IMR-90 (cell line): ENCODE measurements around the gene ZNF778. TPM values are rescaled to one million over a fixed set of nuclear protein-coding genes. Genes with fewer than 3 reads are reported as not detected.

Source experiments
- ATAC-seq: fragments of 200-7000 bp; cut with Tn5 transposase; 2 replicates; pipeline ENCODE4 v1.9.1; 2020; ENCODE audit warnings: low read depth, mild to moderate bottlenecking, moderate library complexity
- BruUV-seq: library from RNA; stranded (reverse); fragments of 400-500 nt; replicated peaks from 2 replicates; lab custom pipeline; 2021; lab: Mats Ljungman, UMichigan
- CTCF ChIA-PET: fragments of 300-600 bp; formaldehyde crosslinking; extraction: SDS; loops from one replicate; lab custom pipeline; 2021; ENCODE audit warnings: antibody characterized with exemption; lab: Yijun Ruan, JAX
- POLR2A ChIA-PET: fragments of 300-600 bp; sonication (Branson Sonifier 250); formaldehyde crosslinking; loops from one replicate; lab custom pipeline; 2022; ENCODE audit warnings: antibody characterized with exemption; ENCODE audit not compliant: unreplicated experiment; lab: Charles Lee
- DNase-seq: peaks from one replicate; pipeline ENCODE4 v3.0.0; 2013
- H2AFZ ChIP-seq: replicated peaks from 2 replicates; pipeline ENCODE3; 2013; ENCODE audit warnings: low read length, mild to moderate bottlenecking; ENCODE audit not compliant: poor library complexity
- H2AK5ac ChIP-seq: 2 replicates; pipeline ENCODE4 v1.6.1; 2013; ENCODE audit warnings: low read depth, low read length, inconsistent platforms
- H2AK9ac ChIP-seq: replicated peaks from 2 replicates; pipeline ENCODE3; 2013; ENCODE audit warnings: mild to moderate bottlenecking, low read depth, low read length, moderate library complexity; ENCODE audit not compliant: poor library complexity
- H2BK120ac ChIP-seq: 2 replicates; pipeline ENCODE4 v1.6.1; 2013; ENCODE audit warnings: low read depth, low read length, inconsistent platforms
- H2BK15ac ChIP-seq: 3 replicates; pipeline ENCODE4 v1.6.1; 2013; ENCODE audit warnings: low read depth, low read length, inconsistent platforms
- H2BK20ac ChIP-seq: 2 replicates; pipeline ENCODE4 v1.6.1; 2013; ENCODE audit warnings: low read depth, mild to moderate bottlenecking, inconsistent platforms, low read length, moderate library complexity
- H2BK5ac ChIP-seq: 2 replicates; pipeline ENCODE4 v1.6.1; 2013; ENCODE audit warnings: mild to moderate bottlenecking, low read depth, low read length, inconsistent platforms; ENCODE audit not compliant: poor library complexity, severe bottlenecking
- H3K14ac ChIP-seq: replicated peaks from 2 replicates; pipeline ENCODE4 v1.6.1; 2013; ENCODE audit warnings: low read depth, low read length, inconsistent platforms
- H3K18ac ChIP-seq: 2 replicates; pipeline ENCODE4 v1.6.1; 2013; ENCODE audit warnings: low read depth, low read length, control low read depth
- H3K23ac ChIP-seq: 2 replicates; pipeline ENCODE4 v1.6.1; 2013; ENCODE audit warnings: low read depth, low read length, inconsistent platforms
- H3K27ac ChIP-seq: 2 replicates; pipeline ENCODE4 v1.5.1; 2013; ENCODE audit warnings: mild to moderate bottlenecking, control low read depth, low read length; ENCODE audit not compliant: insufficient read depth
- H3K27me3 ChIP-seq: 2 replicates; pipeline ENCODE4 v1.6.1; 2013; ENCODE audit warnings: low read length; ENCODE audit not compliant: control insufficient read depth, insufficient read depth
- H3K36me3 ChIP-seq: 2 replicates; pipeline ENCODE4 v1.6.1; 2013; ENCODE audit warnings: low read length, mixed read lengths; ENCODE audit not compliant: control insufficient read depth, insufficient read depth
- H3K4ac ChIP-seq: 2 replicates; pipeline ENCODE4 v1.6.1; 2013; ENCODE audit warnings: low read depth, low read length, inconsistent platforms
- H3K4me1 ChIP-seq: 2 replicates; pipeline ENCODE4 v1.6.1; 2013; ENCODE audit warnings: low read length, mixed read lengths; ENCODE audit not compliant: control insufficient read depth, insufficient read depth
- H3K4me2 ChIP-seq: 2 replicates; pipeline ENCODE4 v1.6.1; 2013; ENCODE audit warnings: low read depth, mild to moderate bottlenecking, control low read depth, low read length, moderate library complexity
- H3K4me3 ChIP-seq: 2 replicates; pipeline ENCODE4 v1.5.1; 2013; ENCODE audit warnings: low read depth, mild to moderate bottlenecking, control low read depth, low read length, moderate library complexity; ENCODE audit not compliant: insufficient read depth
- H3K56ac ChIP-seq: 2 replicates; pipeline ENCODE4 v1.6.1; 2013; ENCODE audit warnings: low read length, inconsistent platforms; ENCODE audit not compliant: insufficient read depth; ENCODE audit errors: extremely low read depth
- H3K79me1 ChIP-seq, 2 experiments: 2 replicates each; pipeline ENCODE4 v1.6.1; 2013; ENCODE audit warnings: low read length in 2 of 2, inconsistent platforms in 1 of 2, low read depth in 1 of 2
- H3K9ac ChIP-seq: 2 replicates; pipeline ENCODE4 v1.6.1; 2013; ENCODE audit warnings: low read depth, low read length, control low read depth
- H3K9me1 ChIP-seq: 2 replicates; pipeline ENCODE4 v1.6.1; 2013; ENCODE audit warnings: low read length, inconsistent platforms; ENCODE audit not compliant: insufficient read depth
- H3K9me3 ChIP-seq: 2 replicates; pipeline ENCODE4 v1.6.1; 2013; ENCODE audit warnings: low read length; ENCODE audit not compliant: control insufficient read depth, insufficient read depth
- H4K20me1 ChIP-seq: 2 replicates; pipeline ENCODE4 v1.6.1; 2013; ENCODE audit warnings: low read length, inconsistent platforms; ENCODE audit not compliant: insufficient read depth
- H4K5ac ChIP-seq: 2 replicates; pipeline ENCODE4 v1.6.1; 2013; ENCODE audit warnings: mild to moderate bottlenecking, low read depth, low read length, control low read depth
- H4K8ac ChIP-seq, 2 experiments: 2 replicates each; pipeline ENCODE4 v1.6.1; 2013; ENCODE audit warnings: low read depth in 2 of 2, low read length in 2 of 2, control low read depth in 1 of 2, inconsistent platforms in 1 of 2
- H4K91ac ChIP-seq: 2 replicates; pipeline ENCODE4 v1.6.1; 2013; ENCODE audit warnings: low read depth, low read length, inconsistent platforms; ENCODE audit not compliant: insufficient read depth
- CEBPB ChIP-seq: IDR thresholded peaks from 2 replicates; pipeline ENCODE4 v1.6.1; 2012; ENCODE audit warnings: low read depth, low read length, improper control_type of control experiment
- CHD1 ChIP-seq: IDR thresholded peaks from 2 replicates; pipeline ENCODE4 v1.6.1; 2012; ENCODE audit warnings: low read depth, low read length, improper control_type of control experiment
- NFE2L2 ChIP-seq: fragments of 150-350 bp; IDR thresholded peaks from 2 replicates; pipeline ENCODE4 v1.6.1; 2016; ENCODE audit warnings: low read depth, mild to moderate bottlenecking, low read length
- RAD21 ChIP-seq: IDR thresholded peaks from 2 replicates; pipeline ENCODE4 v1.6.1; 2012; ENCODE audit warnings: low read length, improper control_type of control experiment
- RFX5 ChIP-seq: IDR thresholded peaks from 2 replicates; pipeline ENCODE4 v1.8.0; 2012; ENCODE audit warnings: low read depth, mild to moderate bottlenecking, low read length, moderate library complexity
- USF2 ChIP-seq: fragments of 150-350 bp; IDR thresholded peaks from 2 replicates; pipeline ENCODE4 v1.6.1; 2017; ENCODE audit warnings: mild to moderate bottlenecking, antibody characterized with exemption, low read length, low read depth
- WGBS, 2 experiments: methylation state at CpG; one replicate each; pipeline versions ENCODE4 v1.1.5 to v1.1.7; 2013; ENCODE audit warnings: missing lambda C conversion rate in 2 of 2; ENCODE audit not compliant: insufficient read length in 1 of 2; ENCODE audit errors: extremely low coverage in 2 of 2; 5-methylcytosine and 5-hydroxymethylcytosine counted together
- dilution Hi-C: fragments of 300-500 bp; cut with HindIII; formaldehyde crosslinking; loops from one replicate; pipeline ENCODE4 v1.14.3; 2018; ENCODE audit warnings: low sequenced_read_pairs; ENCODE audit not compliant: unreplicated experiment
- in situ Hi-C: fragments of 300-500 bp; cut with MboI; formaldehyde crosslinking; loops from 3 replicates; pipeline ENCODE4 v1.14.3; 2019; ENCODE audit warnings: low sequenced_read_pairs, inconsistent platforms, mixed read lengths
- intact Hi-C: fragments of 100-400 bp; cut with micrococcal nuclease; formaldehyde crosslinking; loops from 2 replicates; pipeline ENCODE4 v1.10.0; 2022
- polyA plus RNA-seq, 3 experiments: library from polyadenylated mRNA; depleted of rRNA; stranded (reverse); fragments of >200 nt; gene quantifications; 2 replicates each; pipeline ENCODE4 v1.2.3, GENCODE V29; 2012; ENCODE audit warnings: low replicate concordance in 1 of 3
- total RNA-seq: library from RNA; depleted of rRNA; stranded (reverse); fragments of >200 nt; gene quantifications from 2 replicates; pipeline ENCODE4 v1.2.3, GENCODE V29; 2012
- TF ChIP-seq, protein P1 (sequence below): conservative IDR thresholded peaks from 2 replicates; pipeline ENCODE4 v1.5.1; 2012; ENCODE audit warnings: mild to moderate bottlenecking, low read depth, low read length, improper control_type of control experiment

ZNF778 gene
- total and polyA plus RNA-seq, 2 of the 4 experiments (the other 2 are of a cell fraction) = 5.6 to 9.9 TPM

GRCh38 chr16:89174877-89175276 is 42.6 kb upstream of the ZNF778 start:
- DNase-seq = no peak
- POLR2A ChIA-PET = no interaction called here
- H3K56ac ChIP-seq = no peak overlapping the region
- no peak overlapping the region for H2BK5ac ChIP-seq
- no peak overlapping the region for H3K9ac ChIP-seq
- no peak overlapping the region for H4K8ac ChIP-seq
- CTCF ChIA-PET = no interaction called here
- no peak overlapping the region for H3K4me2 ChIP-seq
- dilution Hi-C loops = no loop called here
- no peak overlapping the region for H4K91ac ChIP-seq
- no peak for TF ChIP-seq RFX5
- TF ChIP-seq, protein P1, sequence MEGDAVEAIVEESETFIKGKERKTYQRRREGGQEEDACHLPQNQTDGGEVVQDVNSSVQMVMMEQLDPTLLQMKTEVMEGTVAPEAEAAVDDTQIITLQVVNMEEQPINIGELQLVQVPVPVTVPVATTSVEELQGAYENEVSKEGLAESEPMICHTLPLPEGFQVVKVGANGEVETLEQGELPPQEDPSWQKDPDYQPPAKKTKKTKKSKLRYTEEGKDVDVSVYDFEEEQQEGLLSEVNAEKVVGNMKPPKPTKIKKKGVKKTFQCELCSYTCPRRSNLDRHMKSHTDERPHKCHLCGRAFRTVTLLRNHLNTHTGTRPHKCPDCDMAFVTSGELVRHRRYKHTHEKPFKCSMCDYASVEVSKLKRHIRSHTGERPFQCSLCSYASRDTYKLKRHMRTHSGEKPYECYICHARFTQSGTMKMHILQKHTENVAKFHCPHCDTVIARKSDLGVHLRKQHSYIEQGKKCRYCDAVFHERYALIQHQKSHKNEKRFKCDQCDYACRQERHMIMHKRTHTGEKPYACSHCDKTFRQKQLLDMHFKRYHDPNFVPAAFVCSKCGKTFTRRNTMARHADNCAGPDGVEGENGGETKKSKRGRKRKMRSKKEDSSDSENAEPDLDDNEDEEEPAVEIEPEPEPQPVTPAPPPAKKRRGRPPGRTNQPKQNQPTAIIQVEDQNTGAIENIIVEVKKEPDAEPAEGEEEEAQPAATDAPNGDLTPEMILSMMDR = no peak
- no peak for TF ChIP-seq CHD1
- no peak for TF ChIP-seq NFE2L2
- no peak for TF ChIP-seq CEBPB
- TF ChIP-seq USF2 = no peak
- TF ChIP-seq RAD21 = no peak
- no peak overlapping the region for H2AK5ac ChIP-seq
- H2BK120ac ChIP-seq = no peak overlapping the region
- intact Hi-C loops = no loop called here
- no peak overlapping the region for H3K18ac ChIP-seq
- no TSS peak for BruUV-seq
- H3K9me1 ChIP-seq = no peaks in the 10 kb centered on the region
- H3K23ac ChIP-seq = no peak overlapping the region
- no peak overlapping the region for H3K27ac ChIP-seq
- H2AK9ac ChIP-seq = no peak overlapping the region
- H3K36me3 ChIP-seq = no peaks in the 10 kb centered on the region
- no peak overlapping the region for H2BK15ac ChIP-seq
- H2BK20ac ChIP-seq = no peak overlapping the region
- peaks cover 3% of the 10 kb centered on the region; the same call in 1 of the 2 replicates for H3K4me1 ChIP-seq
- no peaks in the 10 kb centered on the region; the same call in 1 of the 2 replicates for H4K20me1 ChIP-seq
- H3K4me3 ChIP-seq = no peak overlapping the region
- H2AFZ ChIP-seq = no peak overlapping the region
- WGBS, 2 experiments = 66% methylated on average over 9 of the region's 14 CpGs; no CpG with 5 or more reads in 1 of the 2 experiments
- no peak overlapping the region for H3K14ac ChIP-seq
- H3K79me1 ChIP-seq = no peaks in the 10 kb centered on the region
- in situ Hi-C loops = no loop called here
- no peak overlapping the region for H4K5ac ChIP-seq
- H3K4ac ChIP-seq = no peak overlapping the region
- peaks cover 59% of the 10 kb centered on the region for H3K27me3 ChIP-seq
- no peak for ATAC-seq
- H3K9me3 ChIP-seq = no peaks in the 10 kb centered on the region
